ENCODE measurements around the gene FAM177A1. TPM values are rescaled to one million over a fixed set of nuclear protein-coding genes. Genes with fewer than 3 reads are reported as not detected.

FAM177A1 gene
- total and polyA plus RNA-seq, 2 of the 13 experiments (the other 11 are each of a cell fraction or from before 2014, with no cell fraction given) = 72.9 to 119 TPM

DNA sequence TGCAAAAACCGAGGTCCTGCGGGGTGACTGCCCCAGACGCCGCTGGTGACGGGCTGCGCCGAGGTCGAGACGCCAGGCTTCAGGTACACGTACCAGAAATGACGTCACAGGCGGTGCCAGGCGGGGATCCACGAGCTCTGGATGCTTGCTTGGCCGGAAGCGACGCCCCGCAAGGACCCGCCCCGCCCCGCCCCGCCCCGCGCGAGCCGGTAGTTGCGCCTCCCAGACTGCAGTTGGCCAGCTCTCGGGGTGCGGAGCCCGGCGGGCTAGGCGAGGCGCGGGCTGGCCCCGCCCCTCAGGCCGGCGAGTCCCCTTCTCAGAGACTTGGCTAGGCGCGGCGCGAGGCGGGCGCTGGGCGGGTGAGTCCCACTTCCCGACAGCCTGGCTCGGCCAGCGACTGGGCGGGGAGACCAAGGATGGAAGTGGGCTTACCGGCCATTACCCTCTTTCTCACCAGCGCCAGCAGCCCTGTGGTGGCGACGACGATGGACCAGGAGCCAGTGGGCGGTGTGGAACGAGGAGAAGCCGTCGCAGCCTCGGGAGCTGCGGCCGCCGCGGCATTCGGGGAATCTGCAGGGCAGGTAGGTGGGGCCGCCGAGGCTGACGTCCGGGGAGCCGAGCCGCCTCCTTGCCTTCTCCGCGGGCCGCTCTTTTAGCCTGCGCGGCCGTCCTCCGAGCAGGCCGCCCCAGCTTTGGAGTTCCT, at the start of gene FAM177A1 (continued):
- TF ChIP-seq SNAI1 (CRISPR knock-in tag; IDR thresholded peaks at IDR 0.05; ENCODE audit: borderline replicate concordance) (peak; percentile 99), PRMT3 (CRISPR knock-in tag; IDR thresholded peaks at IDR 0.05; ENCODE audit: borderline replicate concordance, low read depth) (peak; percentile 98), ZFAT (CRISPR knock-in tag; conservative IDR thresholded peaks at IDR 0.05) (peak; percentile 87), ELF1 (CRISPR knock-in tag; IDR thresholded peaks at IDR 0.05) (peak; percentile 78), BORCS8-MEF2B (CRISPR knock-in tag; IDR thresholded peaks at IDR 0.05) (peak; percentile 93), YEATS2 (CRISPR knock-in tag; IDR thresholded peaks at IDR 0.05; ENCODE audit: borderline replicate concordance) (peak; percentile 90), REL (CRISPR knock-in tag; conservative IDR thresholded peaks at IDR 0.05) (0 out of 2 replicates have a peak, but pooled peaks have one; percentile 0), ZNF724P (CRISPR knock-in tag; IDR thresholded peaks at IDR 0.05; ENCODE audit: borderline replicate concordance) (peak; percentile 94), ZBTB21 (CRISPR knock-in tag; IDR thresholded peaks at IDR 0.05) (peak; percentile 98), GLI4 (CRISPR knock-in tag; IDR thresholded peaks at IDR 0.05; ENCODE audit: borderline replicate concordance) (peak; percentile 99), ZNF124 (CRISPR knock-in tag; IDR thresholded peaks at IDR 0.05) (peak; percentile 77; the same call in 1 of the 2 replicates), ZNF251 (CRISPR knock-in tag; IDR thresholded peaks at IDR 0.05) (no peak), ZMYM3 (CRISPR knock-in tag; IDR thresholded peaks at IDR 0.05) (no peak; the same call in none of the 2 replicates), XRCC5 (optimal IDR thresholded peaks at IDR 0.05; ENCODE audit: low read length) (peak; percentile 85), CENPX (CRISPR knock-in tag; IDR thresholded peaks at IDR 0.05) (no peak), TAF1 (CRISPR knock-in tag; IDR thresholded peaks at IDR 0.05) (peak; percentile 99), ZNF75D (CRISPR knock-in tag; IDR thresholded peaks at IDR 0.05; ENCODE audit: borderline replicate concordance) (no peak)
- TF ChIP-seq, protein P1, sequence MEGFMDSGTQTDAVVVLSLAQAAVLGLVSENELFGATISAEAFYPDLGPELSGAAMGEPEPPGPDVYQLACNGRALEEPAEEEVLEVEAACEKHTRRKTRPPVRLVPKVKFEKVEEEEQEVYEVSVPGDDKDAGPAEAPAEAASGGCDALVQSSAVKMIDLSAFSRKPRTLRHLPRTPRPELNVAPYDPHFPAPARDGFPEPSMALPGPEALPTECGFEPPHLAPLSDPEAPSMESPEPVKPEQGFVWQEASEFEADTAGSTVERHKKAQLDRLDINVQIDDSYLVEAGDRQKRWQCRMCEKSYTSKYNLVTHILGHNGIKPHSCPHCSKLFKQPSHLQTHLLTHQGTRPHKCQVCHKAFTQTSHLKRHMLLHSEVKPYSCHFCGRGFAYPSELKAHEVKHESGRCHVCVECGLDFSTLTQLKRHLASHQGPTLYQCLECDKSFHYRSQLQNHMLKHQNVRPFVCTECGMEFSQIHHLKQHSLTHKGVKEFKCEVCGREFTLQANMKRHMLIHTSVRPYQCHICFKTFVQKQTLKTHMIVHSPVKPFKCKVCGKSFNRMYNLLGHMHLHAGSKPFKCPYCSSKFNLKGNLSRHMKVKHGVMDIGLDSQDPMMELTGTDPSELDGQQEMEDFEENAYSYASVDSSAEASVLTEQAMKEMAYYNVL (CRISPR knock-in tag; IDR thresholded peaks at IDR 0.05; ENCODE audit: borderline replicate concordance) = peak; percentile 97
- TF ChIP-seq, protein P2, sequence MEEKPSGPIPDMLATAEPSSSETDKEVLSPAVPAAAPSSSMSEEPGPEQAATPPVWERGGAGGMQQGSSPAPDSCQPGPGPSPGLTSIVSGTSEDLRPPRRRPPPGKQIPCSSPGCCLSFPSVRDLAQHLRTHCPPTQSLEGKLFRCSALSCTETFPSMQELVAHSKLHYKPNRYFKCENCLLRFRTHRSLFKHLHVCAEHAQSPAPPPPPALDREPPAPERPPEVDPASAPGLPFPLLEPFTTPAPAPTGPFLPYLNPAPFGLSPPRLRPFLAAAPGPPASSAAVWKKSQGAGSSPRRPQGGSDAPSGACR (CRISPR knock-in tag; IDR thresholded peaks at IDR 0.05) = peak; percentile 96
- TF ChIP-seq, protein P3, sequence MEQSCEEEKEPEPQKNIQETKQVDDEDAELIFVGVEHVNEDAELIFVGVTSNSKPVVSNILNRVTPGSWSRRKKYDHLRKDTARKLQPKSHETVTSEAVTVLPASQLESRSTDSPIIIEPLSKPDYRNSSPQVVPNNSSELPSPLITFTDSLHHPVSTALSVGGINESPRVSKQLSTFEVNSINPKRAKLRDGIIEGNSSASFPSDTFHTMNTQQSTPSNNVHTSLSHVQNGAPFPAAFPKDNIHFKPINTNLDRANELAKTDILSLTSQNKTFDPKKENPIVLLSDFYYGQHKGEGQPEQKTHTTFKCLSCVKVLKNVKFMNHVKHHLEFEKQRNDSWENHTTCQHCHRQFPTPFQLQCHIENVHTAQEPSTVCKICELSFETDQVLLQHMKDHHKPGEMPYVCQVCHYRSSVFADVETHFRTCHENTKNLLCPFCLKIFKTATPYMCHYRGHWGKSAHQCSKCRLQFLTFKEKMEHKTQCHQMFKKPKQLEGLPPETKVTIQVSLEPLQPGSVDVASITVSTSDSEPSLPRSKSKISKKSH (CRISPR knock-in tag; IDR thresholded peaks at IDR 0.05; ENCODE audit: borderline replicate concordance) = peak; percentile 98
- TF ChIP-seq, protein P4, sequence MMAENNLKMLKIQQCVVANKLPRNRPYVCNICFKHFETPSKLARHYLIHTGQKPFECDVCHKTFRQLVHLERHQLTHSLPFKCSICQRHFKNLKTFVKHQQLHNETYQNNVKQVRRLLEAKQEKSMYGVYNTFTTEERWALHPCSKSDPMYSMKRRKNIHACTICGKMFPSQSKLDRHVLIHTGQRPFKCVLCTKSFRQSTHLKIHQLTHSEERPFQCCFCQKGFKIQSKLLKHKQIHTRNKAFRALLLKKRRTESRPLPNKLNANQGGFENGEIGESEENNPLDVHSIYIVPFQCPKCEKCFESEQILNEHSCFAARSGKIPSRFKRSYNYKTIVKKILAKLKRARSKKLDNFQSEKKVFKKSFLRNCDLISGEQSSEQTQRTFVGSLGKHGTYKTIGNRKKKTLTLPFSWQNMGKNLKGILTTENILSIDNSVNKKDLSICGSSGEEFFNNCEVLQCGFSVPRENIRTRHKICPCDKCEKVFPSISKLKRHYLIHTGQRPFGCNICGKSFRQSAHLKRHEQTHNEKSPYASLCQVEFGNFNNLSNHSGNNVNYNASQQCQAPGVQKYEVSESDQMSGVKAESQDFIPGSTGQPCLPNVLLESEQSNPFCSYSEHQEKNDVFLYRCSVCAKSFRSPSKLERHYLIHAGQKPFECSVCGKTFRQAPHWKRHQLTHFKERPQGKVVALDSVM (CRISPR knock-in tag; IDR thresholded peaks at IDR 0.05) = peak; percentile 88
- TF ChIP-seq, protein P5, sequence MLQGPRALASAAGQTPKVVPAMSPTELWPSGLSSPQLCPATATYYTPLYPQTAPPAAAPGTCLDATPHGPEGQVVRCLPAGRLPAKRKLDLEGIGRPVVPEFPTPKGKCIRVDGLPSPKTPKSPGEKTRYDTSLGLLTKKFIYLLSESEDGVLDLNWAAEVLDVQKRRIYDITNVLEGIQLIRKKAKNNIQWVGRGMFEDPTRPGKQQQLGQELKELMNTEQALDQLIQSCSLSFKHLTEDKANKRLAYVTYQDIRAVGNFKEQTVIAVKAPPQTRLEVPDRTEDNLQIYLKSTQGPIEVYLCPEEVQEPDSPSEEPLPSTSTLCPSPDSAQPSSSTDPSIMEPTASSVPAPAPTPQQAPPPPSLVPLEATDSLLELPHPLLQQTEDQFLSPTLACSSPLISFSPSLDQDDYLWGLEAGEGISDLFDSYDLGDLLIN (CRISPR knock-in tag; IDR thresholded peaks at IDR 0.05; ENCODE audit: borderline replicate concordance) = peak; percentile 94; the same call in 1 of the 2 replicates
